Mucosa of gallbladder (tissue), 1 donor: ENCODE results near the gene STRN4. TPM values are rescaled to one million over a fixed set of nuclear protein-coding genes. Genes with fewer than 3 reads are reported as not detected.

ENCODE experiments used
- DNase-seq: peaks from one replicate; pipeline ENCODE4 v3.0.0-alpha.2; 2020; ENCODE audit warnings: low spot score
- total RNA-seq: library from RNA; stranded (reverse); gene quantifications from one replicate; pipeline ENCODE4 v1.2.1, GENCODE V29; 2021
- donor health status: DM: no; HTN: no; CAD: no.

Gene STRN4
- total RNA-seq, 1 donor from 2014 or later: 83.9 TPM

DNA sequence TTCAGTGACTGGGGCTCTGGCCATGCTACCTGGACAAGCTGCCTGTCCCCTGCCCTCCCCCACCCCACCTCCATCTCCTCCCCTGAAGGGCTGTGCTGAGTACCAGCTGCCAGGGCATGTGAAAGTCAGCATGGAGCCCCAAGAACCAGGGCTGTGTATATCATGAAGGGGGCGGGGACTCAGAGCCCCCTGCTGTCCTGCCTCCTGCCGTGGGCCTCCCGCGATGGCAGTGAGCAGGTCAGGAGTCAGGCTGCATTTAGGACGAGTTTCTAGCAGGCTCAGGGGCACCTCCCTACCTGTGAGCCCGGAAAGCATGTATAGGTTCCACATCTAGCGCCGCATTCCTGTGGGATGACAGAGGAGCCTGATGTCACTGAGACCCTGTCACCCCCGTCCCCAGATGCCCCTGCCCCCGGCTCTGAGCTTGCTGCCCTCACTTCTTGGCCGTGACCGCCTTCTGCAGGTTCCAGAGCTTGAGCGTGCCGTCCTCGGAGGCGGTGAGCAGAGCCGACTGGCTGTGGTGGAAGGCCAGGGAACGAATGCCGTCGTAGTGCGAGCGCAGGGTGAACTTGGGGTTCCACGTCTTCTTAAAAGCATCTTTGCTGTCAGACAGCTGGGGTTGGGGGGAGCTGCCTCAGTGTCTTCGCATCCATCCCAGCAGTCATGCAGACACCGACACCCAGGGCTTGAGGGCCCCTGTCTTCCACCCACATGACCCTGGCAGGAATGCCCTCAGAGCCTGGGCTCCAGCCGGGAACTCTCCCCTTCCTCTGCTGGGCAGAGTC lies 21.0 kb downstream of the STRN4 start:
- no peak for DNase-seq

DNA sequence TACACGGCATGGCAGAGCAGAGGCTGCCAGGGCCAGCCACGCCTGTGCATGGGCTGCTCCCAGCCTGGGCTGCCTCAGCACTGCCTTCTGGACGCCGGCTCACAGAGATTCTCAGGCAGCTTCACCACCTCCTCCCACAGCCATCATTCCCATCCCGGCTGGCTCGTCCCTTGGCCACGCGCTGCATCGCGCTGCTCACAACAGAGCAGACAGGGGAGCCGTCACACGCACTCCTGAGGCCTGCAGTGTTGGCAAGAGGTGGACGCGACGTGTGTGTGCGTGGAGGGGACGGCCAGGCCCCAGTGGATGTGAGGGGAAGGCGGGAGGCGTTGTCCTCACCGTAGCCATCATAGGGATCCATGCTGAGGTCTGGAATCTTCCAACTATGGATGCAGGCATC lies 21.8 kb downstream of the STRN4 start:
- DNase-seq: no peak

GRCh38 chr19:46723471-46723870 lies 22.8 kb downstream of the STRN4 start:
- no peak for DNase-seq

GRCh38 chr19:46723023-46723461 lies 23.2 kb downstream of the STRN4 start:
- DNase-seq: no peak

DNA sequence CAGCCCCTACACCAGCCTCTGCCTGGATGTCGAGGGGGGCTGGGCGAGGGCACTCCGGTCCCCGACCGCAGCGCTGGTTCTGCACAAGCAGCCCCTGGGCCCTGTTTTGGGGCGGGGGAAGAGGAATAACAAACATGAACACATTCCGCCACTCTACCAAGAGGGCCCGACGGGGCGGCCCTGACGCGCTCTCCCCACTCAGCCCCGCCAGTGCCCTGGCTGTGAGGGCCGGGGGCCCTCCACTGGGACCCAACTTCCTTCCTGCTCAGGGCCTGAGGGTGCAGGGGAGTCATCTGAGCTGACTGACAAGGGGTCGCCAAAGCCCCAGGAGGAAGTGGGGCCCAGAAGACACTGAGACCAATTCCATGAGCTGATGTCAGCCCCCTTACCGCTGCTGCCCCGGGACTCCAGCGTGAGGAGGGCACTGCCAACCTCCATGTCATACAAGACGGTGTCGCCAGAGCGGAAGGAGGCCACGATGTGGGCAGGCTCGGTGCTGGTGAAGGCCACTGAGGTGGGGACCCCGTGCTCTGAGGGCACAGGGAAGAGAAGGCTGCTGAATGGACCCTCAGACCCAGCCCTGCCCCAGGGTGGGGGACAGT lies 23.7 kb downstream of the STRN4 start:
- DNase-seq: no peak

DNA sequence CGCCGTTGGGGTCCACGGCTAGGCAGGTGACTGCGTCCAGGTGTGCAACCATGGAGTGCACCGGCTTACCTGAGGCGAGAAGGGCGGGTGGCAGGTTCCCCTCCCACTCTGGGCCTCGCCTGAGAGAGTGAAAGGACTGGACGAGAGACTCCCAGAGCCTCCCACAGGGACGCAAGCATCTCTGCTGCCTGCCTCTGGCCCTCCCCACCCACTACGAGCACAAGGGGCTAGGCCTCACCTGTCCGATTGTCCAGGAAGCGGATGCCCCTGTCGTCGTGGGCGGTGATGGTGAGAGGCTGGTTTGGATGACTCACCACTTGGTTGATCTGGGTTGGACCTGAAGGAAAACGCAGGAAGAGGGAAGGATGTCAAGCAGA lies 24.3 kb downstream of the STRN4 start:
- DNase-seq: no peak

DNA sequence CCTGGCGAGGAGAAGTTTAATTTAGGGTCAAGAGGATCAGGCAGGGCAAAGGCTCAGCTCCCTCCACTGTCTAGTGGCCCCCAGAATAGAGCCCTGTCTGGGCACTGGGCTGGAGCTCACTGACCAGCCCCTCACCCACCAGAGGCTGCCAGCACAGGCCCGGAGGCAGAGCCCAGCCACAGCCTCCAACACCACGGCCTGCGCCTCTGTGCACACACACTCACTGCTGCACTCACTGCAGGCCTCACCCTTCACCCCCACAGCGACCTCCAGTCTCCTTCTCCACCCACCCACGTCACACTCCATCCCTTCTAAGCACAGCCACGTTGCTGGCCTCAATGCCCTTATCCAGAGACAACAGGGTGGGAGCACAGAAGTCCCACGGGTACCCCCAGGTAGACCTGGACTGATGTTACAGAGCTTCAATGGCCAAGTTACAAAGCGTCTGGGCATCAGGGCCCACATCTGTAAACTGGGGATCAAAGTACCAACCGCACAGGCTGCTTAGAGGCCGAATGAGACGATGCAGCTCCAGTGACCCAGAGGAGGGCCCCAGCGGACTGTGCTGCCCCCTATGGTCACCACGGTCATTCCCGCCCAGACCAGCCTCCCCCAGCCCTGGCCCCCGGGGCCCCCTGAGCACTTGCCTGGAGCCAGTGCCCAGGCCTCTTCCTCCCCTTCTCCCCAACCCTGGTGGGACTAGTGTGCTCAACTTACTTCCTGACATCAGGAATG lies 24.8 kb downstream of the STRN4 start:
- DNase-seq: no peak

DNA sequence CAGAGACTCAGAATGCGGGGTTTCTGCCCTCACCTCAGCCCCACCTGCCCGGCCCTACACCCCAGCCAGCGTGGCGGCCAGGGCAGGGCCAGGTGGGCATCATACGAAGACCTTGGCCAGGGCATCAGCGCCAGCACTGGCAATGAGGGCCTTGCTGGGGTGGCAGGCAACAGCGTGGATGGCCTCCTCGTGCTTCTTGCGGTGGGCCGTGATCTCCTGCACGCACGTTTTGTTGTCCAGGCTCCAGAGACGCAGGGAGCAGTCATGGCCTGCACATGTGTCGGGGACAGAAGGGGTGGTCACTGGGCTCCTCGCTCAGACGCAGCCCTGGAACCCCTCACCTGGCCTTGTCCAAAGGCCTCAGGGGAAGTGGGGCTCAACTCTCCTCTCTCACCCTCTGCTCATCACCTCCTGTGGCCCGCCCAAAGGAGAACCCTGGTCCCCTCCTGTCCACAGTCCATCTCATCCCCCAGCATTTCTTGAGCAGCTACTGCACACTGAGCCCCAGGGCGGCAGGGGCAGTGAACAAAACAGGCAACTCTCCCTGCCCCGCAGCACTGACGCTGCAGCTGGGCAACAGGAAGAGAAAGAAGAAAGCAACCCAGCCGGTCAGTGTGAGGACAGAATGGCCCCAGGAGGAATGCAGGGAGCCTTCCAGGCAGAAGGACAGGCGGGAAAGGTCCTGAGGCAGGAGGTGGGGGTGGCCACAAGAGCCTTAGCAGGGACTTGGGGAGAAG lies 25.6 kb downstream of the STRN4 start:
- DNase-seq: no peak

DNA sequence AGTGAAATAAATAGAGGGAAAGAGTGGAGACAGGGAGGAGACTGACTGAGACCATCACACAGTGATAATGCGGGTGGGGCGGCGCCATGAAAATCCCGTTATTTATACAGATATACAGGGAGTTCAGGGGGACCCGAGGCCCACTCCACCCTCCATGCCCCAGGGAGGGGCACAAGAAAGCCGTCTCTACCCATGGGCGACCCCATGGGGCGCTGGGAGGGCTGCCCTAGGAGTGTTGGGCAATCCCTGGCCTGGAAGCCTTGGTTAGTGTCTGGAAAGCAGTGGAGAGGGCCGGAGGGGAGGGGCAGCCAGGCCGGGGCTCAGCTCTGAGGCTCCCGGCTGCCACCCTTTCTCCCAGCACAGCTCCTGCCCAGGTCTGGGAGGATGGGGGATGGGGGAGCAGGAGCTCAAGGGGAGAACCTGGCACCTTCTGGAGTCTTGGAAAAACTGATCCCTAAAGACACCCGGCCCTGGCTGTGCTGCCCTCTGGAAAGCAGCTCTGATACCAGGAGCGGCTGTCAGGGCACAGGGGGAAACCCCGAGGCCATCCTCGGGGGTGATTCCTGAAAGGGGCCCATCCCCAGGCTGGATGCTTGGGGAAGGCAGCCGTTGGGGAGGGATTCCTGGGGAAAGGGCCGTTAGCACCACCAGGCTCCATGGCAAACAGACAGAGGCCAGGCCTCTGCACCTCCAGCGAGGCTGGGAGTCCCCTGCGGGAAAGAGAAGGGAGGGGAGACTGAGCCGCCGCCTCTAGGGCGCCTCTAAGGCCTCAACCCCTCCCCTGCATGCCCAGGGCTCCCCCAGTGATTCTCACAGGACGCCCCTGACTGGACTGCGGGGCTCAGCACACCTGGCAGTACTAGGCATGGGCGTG lies 26.4 kb downstream of the STRN4 start:
- no peak for DNase-seq

- no peak for DNase-seq
These were observed 27.2 kb downstream of the STRN4 start for GRCh38 chr19:46718934-46719622.

DNA sequence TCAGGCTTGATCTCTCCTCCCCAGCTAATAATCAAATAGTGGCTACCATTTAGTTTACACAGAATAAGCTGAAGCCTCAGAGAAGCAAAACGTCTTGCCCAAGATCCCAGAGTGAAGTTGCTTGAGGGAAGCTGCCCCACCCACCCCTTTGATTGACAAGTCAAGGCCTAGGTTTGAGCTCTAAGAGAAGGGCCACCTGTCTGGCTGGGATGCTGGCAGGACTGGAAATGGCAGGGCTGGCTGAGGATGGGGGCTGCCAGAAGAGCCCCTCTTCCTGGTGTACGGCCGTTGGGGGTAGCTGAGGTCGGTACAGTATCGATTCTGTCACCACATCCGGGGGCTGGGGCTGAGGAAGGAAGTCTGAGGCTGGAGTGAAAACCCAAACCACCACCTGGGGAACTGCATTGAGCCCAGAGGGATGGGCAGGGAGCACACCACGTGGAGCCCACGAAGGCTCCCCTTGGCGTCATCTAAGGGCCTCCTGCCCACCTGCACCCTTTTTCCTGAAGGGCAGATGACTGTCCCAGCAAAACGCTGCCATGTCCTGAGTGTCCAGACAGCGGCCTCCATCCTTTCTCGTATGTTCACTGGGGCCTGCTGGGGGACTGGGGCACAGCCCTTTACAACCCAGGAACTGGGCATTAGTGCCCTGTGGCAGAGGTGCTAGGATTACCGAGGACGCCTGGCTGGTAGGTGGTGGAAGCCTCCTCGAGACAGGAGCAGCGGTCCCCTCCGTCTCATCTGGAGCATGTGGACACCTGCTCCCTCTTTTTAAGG lies 27.9 kb downstream of the STRN4 start:
- DNase-seq: no peak

GRCh38 chr19:46717716-46718143 lies 28.5 kb downstream of the STRN4 start:
- DNase-seq: no peak

DNA sequence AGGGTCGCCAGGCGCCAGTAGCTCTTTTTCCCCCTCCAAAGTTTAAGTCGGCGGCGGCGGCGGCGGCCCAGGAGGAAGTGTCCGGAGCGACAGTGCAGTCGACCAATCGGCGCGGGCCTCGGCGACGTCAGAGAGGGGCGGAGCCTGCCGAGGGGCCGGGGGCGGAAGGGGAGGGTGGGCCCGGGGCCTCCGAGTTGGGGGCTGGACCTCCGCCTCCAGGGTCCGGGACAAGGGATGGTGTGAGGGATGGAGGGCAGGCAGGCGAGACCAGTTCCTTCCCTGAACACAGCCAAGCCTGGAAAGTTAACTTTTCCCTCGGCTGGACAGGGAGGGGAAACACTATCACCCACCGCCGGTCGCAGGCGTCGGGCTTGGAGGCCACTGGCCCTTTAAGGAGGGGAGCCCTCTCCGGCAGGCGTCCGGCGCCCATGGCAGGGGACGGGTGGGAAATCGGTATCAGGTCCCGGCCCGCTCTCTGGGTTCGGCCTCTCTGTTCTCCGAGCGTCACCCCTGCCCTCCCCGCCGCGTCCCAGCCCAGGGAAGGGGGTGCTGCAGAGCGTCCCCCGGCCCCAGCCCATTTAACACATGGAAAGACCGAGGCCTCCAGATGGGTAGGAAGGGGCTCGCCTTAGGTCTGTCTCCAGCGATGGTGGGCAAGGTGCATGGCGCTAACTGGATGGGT lies 29.1 kb downstream of the STRN4 start, which contains the start of gene PRKD2:
Gene PRKD2 (minus strand): TSS at position 81 of the 682 bp plus-strand sequence. CDS start 744 bp downstream, outside the sequence.
- DNase-seq: peak; percentile 91

GRCh38 chr19:46716672-46717033 lies 29.6 kb downstream of the STRN4 start:
- DNase-seq: no peak

DNA sequence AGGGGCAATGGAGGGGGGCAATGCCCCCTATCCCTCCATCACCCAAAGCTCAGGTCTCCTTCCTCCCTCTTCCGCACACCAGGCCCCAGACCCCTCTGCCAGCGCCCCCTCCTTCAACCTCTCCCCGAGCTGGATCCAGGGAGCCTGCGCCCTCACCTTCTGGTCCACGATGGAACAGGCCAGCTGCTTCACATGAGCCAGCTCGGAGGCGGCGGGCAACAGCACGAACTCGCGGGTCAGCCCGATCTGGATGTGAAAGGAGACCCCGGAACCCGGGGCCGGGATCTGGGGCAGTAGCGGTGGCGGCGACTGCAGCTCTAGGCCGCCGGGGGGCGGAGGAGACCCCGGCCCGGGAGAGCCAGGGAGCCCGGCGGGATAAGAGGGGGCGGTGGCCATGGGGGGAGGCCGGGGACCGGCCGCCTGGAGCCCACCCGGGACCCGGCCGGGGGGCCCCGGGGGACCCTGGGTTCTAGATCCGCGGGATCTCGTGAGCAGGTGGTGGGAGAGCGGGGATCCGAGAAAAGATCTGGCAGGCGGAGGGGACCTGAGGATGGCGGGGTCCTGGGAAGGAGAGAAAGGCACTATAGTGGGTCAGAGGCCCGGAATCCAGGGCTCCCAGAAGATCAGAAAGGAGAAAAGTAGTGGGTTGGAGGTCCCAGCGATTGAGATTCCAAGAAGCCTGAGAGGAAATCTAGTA lies 30.1 kb downstream of the STRN4 start:
- DNase-seq: no peak

GRCh38 chr19:46715620-46715974 lies 30.7 kb downstream of the STRN4 start:
- no peak for DNase-seq

DNA sequence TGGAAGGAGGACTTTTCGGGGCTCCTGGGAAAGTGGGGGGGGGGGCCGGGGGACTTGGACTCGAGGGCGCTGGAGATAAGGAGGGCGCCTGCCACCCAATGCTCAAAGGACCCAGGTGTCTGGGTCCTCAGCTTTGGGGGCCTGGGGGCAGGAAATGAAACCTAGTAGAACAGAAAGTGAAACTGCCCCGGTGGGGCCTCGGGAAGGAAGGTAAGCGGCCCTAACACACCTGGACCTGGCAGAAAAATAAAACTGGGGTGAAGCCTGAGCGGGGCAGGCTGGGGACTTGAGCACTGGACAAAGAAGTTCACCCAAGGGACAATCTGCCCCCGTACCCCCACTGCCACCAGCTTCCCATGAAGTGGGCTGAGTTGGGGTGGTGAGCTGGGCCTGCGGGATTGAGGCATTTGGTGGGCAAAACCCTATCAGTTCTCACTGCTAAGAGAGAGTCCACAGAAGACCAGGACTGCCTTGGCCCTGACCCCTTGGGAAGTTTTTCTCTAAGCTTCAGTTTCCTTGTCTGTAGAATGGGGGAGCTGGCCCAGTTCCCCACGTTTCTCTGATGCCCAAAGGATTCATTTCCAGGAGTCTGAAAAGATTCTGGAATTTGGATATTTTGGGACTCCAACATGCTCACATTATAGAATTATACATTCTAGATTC lies 31.7 kb downstream of the STRN4 start:
- DNase-seq: no peak
